GM06990 (cell line): ENCODE measurements around the gene ETV6.
"Not testable (repeated sequence)": the region's sequence is repeated elsewhere in the genome, so short reads cannot be mapped to it uniquely, and the experiment has no call there.

Experiments
- DNase-seq: peaks from one replicate; pipeline ENCODE4 v3.0.0-alpha.2; 2011; ENCODE audit not compliant: insufficient read length; ENCODE audit errors: extremely low read depth
- H3K27me3 ChIP-seq: replicated peaks from 2 replicates; pipeline ENCODE4 v1.6.0; 2011; ENCODE audit warnings: low read length; ENCODE audit not compliant: control insufficient read depth, insufficient read depth
- H3K36me3 ChIP-seq: 2 replicates; pipeline ENCODE4 v1.5.1; 2011; ENCODE audit warnings: low read length; ENCODE audit not compliant: control insufficient read depth, insufficient read depth
- H3K4me3 ChIP-seq: replicated peaks from 2 replicates; pipeline ENCODE4 v1.5.1; 2011; ENCODE audit warnings: low read depth, mild to moderate bottlenecking, control low read depth, low read length
- TF ChIP-seq, protein P1 (sequence below): IDR thresholded peaks from 2 replicates; pipeline ENCODE4 v1.5.1; 2011; ENCODE audit warnings: low read length, control low read depth, mild to moderate bottlenecking, inconsistent platforms; ENCODE audit not compliant: insufficient read depth, poor library complexity, severe bottlenecking

The ETV6 gene

DNA sequence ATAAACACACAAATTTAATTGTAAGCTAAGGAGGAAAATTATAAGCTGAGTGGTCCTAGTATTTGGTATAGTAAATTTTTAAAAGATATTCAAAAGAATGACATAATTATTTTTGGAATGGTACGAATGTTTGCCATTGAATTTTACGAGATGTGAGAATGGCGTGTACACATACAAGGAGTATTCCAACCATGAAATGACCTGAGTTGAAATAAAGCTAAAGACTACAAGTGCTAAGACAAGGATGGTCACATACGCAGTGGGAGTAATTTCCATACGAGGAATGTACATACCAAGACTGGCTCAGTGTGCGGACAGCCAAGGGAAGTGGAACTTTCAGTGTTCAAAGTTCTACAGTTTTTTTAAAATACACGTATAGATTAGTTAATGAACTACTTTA lies 21.1 kb upstream of the ETV6 start:
- DNase-seq: no peak
- TF ChIP-seq, protein P1, sequence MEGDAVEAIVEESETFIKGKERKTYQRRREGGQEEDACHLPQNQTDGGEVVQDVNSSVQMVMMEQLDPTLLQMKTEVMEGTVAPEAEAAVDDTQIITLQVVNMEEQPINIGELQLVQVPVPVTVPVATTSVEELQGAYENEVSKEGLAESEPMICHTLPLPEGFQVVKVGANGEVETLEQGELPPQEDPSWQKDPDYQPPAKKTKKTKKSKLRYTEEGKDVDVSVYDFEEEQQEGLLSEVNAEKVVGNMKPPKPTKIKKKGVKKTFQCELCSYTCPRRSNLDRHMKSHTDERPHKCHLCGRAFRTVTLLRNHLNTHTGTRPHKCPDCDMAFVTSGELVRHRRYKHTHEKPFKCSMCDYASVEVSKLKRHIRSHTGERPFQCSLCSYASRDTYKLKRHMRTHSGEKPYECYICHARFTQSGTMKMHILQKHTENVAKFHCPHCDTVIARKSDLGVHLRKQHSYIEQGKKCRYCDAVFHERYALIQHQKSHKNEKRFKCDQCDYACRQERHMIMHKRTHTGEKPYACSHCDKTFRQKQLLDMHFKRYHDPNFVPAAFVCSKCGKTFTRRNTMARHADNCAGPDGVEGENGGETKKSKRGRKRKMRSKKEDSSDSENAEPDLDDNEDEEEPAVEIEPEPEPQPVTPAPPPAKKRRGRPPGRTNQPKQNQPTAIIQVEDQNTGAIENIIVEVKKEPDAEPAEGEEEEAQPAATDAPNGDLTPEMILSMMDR: no peak

DNA sequence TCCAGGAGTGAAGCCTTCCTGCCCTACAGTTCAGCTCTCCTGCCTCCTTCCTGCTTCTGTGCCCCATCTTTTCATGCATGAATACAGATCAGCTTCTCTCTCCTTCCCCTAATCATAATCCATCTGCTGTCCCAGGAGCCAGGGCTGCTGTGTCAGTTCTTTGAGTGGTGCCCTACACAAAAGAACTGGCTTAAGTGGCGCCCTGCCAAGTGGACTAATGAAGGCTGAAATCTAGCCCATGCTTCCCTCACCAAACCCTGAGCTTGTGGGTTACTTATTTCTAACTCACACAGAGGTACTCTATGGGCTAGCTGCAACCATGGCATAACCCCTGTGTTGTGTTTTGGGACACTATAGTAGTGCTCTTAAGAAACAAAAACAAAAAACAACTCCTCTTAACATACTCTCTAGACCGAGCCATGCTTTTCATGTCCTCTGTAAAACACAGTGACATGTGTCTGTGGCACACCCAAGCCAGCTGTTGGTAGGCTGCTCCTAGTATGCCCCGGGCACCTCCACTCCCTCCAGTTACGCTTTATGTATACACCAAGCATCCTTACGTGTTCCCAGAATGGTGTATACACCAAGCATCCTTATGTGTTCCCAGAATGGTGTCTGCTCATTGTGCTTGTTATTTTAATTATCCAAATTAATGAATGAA lies 19.3 kb upstream of the ETV6 start:
- DNase-seq: no peak
- TF ChIP-seq, protein P1: no peak

More for the DNA sequence above, 21.1 kb upstream of the ETV6 start:
- Histone ChIP-seq H3K27me3 (no peaks in the 10 kb centered on the region), H3K4me3 (no peak overlapping the region), H3K36me3 (no peaks in the 10 kb centered on the region)

DNA sequence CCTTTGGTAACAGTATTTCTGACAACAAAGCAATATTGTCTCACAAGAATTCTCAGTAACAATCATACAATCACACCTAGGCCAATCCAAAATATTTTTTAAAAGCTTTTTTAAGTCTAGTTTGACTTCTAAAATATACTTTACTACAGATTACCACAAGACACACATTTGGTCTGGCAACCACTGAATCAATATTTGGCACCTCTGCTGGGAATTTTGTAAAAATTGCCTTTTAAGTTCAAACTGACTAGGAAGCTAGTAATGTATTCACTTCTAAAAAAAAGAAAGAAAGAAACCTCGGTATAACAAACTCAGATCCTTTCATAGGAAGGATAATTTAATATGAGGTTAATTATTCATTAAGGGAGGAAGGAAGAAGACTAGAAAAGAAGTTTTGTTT lies 18.2 kb upstream of the ETV6 start:
- no peaks in the 10 kb centered on the region for H3K27me3 ChIP-seq
- TF ChIP-seq, protein P1: no peak
- no peak overlapping the region for H3K4me3 ChIP-seq
- DNase-seq: no peak
- no peaks in the 10 kb centered on the region for H3K36me3 ChIP-seq

More for the DNA sequence above, 19.3 kb upstream of the ETV6 start:
- no peaks in the 10 kb centered on the region for H3K36me3 ChIP-seq
- no peak overlapping the region for H3K4me3 ChIP-seq
- no peaks in the 10 kb centered on the region for H3K27me3 ChIP-seq

DNA sequence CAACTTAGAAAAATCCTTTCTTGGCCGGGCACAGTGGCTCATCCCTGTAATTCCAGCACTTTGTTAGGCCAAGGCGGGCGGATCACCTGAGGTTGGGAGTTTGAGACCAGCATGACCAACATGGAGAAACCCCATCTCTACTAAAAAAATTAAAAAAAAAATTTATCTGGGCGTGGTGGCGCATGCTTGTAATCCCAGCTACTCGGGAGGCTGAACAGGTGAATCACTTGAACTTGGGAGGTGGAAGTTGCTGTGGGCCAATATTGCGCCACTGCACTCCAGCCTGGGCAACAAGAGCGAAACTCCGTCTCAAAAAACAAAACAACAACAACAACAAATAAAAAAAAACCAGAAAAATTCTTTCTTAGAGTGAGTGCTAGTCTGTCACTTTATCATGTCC lies 17.6 kb upstream of the ETV6 start:
- not testable (repeated sequence) for DNase-seq, H3K4me3 ChIP-seq, H3K27me3 ChIP-seq, H3K36me3 ChIP-seq

DNA sequence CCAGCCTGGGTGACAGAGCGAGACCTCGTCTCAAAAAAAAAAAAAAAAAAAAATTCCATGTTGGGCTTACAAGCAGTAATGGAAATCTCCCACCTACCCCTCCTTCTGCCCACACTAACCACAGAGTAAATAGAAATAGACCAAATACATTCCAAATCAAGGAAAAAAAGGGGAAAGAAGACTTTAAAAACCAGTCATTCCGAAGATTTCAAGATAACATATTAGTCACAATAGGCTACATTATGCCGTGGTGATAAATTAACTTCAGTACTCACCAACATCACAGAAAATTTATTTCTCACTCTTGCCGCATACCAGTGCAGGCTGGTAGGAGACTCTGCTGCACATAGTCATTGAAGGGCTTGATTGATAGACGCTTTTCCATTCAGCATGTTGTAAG lies 15.5 kb upstream of the ETV6 start:
- DNase-seq: no peak
- no peak overlapping the region for H3K4me3 ChIP-seq
- TF ChIP-seq, protein P1: no peak
- no peaks in the 10 kb centered on the region for H3K27me3 ChIP-seq
- no peaks in the 10 kb centered on the region for H3K36me3 ChIP-seq

DNA sequence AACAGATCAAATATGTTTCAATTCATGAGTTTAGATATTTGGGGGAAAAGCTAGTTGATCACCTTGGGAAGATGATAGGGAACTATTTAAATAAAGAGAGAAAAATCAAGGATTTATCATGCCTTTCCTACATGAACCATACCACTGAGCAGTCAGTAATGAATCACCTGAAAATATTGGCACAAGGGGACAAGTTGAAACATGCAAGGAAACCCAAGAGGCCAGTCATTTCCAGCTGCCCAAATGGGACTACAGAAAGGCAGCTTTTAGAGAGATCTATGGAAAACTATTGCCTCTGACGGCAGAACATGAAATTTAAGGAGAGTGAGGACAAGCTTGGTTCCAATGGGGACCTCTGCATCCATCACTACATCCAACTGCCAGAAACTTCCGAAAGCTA lies 14.1 kb upstream of the ETV6 start:
- no peaks in the 10 kb centered on the region for H3K36me3 ChIP-seq
- H3K4me3 ChIP-seq: no peak overlapping the region
- no peaks in the 10 kb centered on the region for H3K27me3 ChIP-seq
- TF ChIP-seq, protein P1: no peak
- no peak for DNase-seq
